RWPE1 (cell line): ENCODE results near the gene REM2.

Source experiments
- CTCF ChIA-PET: fragments of 350-600 bp; sonication (Branson Sonifier 250); formaldehyde crosslinking; extraction: SDS; loops from one replicate; lab custom pipeline; 2021; lab: Yijun Ruan, JAX
- POLR2A ChIA-PET: fragments of 400-600 bp; formaldehyde crosslinking; extraction: SDS; loops from one replicate; lab custom pipeline; 2020; ENCODE audit warnings: antibody characterized with exemption; ENCODE audit not compliant: low non-redundant PET; lab: Yijun Ruan, JAX
- DNase-seq: peaks from one replicate; pipeline ENCODE4 v3.0.0; 2012; ENCODE audit warnings: low spot score
- H3K27ac ChIP-seq: fragments of 450-650 bp; 2 replicates; pipeline ENCODE4 v1.5.1; 2017
- CTCF ChIP-seq: fragments of 450-650 bp; conservative IDR thresholded peaks from 2 replicates; pipeline ENCODE4 v1.5.1; 2017; ENCODE audit warnings: low read depth, mild to moderate bottlenecking

Gene REM2

DNA sequence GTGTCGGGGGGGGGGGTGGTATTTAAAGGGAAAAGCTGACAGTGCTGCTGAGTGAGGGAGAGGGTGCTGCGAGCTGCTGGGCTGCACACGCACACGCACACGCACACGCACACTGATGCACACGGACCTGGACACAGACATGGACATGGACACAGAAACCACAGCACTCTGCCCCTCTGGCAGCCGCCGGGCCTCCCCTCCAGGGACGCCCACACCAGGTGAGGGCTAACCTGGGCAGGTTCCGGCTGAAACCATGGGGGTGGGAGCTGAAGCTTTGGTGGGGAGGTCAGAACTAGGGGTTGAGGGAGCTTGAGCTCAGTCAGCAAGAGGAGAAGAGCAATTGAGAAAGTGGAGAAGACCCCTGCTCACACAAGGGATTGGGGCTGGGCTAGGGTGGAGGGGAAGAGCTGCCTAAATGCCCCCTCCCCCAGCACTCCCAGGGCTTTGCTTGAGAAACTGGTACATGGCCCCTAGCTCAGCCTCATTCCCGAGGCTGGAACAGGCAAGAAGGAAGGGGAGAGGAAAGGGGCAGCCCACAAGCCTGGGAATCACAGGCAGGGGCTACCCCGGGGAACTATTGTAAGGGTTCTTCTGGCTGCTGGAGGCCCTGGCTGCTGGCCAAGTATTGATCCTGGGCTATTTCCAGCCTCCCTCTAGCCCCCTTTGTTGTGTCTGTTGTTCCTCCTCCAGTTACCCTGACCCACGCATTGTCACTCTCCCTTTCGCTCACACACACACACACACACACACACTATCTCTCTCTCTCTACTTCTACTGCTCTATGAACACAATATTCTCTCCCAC is at the start of gene REM2:
REM2 (plus strand) TSS at position 50 of the 804 bp plus-strand sequence; CDS start at position 116, 66 bp downstream.
- DNase-seq, result no peak
- TF ChIP-seq CTCF, result no peak
- CTCF ChIA-PET, result interaction anchor here (6.4 kb wide), 1 partner anchor 11 kb away, joined by 40 read pairs; the partner anchor contains the start of gene LRP10
- peak within 1 kb of the TSS; percentile 45 for H3K27ac ChIP-seq
- POLR2A ChIA-PET, result no interaction called here

- POLR2A ChIA-PET, result no interaction called here
- no peak for TF ChIP-seq CTCF
Observed at GRCh38 chr14:22835505-22835904, 47.5 kb upstream of the REM2 start.

DNA sequence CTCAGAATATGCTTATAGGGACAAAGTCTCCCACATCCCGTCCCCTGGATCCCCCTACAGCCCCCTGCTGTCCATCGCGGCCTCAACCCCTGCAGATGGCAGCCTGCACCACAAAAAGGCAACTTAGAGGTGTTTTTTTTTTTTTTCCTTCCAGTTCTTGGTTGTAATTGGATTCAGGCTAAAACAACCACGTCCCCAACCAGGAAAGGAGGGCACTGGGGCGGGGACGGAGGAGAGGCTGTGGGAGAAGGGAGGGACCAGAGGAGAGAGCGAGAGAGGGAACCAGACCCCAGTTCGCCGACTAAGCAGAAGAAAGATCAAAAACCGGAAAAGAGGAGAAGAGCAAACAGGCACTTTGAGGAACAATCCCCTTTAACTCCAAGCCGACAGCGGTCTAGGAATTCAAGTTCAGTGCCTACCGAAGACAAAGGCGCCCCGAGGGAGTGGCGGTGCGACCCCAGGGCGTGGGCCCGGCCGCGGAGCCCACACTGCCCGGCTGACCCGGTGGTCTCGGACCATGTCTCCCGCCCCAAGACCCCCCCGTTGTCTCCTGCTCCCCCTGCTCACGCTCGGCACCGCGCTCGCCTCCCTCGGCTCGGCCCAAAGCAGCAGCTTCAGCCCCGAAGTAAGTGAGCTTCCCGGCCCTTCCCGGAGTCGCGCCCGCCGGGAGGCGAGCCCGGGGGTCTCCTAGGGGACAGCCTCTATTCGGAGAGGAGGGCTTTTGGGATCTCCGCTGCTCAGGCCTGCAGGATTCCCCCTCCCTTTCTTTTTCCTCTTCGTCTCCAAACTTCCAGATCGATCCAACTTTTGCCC is 46.5 kb upstream of the REM2 start, which contains the start of gene MMP14:
MMP14 (plus strand) TSS at position 285 of the 813 bp plus-strand sequence; CDS start at position 518, 233 bp downstream.
- ChIA-PET POLR2A (interaction anchor here (1.3 kb wide), 1 partner anchor 70 kb away, joined by 4 read pairs; the partner anchor contains the start of gene OXA1L), CTCF (interaction anchor here (0.6 to 2.9 kb wide), 10 partner anchors 8 to 534 kb away, joined by 3 to 18 read pairs (median 4); no protein-coding TSS in a partner anchor)
- DNase-seq, result peak; percentile 59
- TF ChIP-seq CTCF, result no peak; the same call in 1 of the 2 replicates
- H3K27ac ChIP-seq, result peak within 1 kb of the TSS; percentile 99

More at GRCh38 chr14:22835505-22835904, 47.5 kb upstream of the REM2 start:
- H3K27ac ChIP-seq, result peak overlapping the region; percentile 99; the same call in 1 of the 2 replicates
- CTCF ChIA-PET, result interaction anchor here (0.6 to 1.2 kb wide), 3 partner anchors 9 to 65 kb away, joined by 3 to 5 read pairs (median 5); no protein-coding TSS in a partner anchor
- DNase-seq, result no peak

- H3K27ac ChIP-seq, result peak overlapping the region; percentile 99
- DNase-seq, result no peak
- TF ChIP-seq CTCF, result no peak
- CTCF ChIA-PET, result interaction anchor here (0.6 to 2.9 kb wide), 7 partner anchors 13 to 349 kb away, joined by 3 to 18 read pairs (median 4); no protein-coding TSS in a partner anchor
- POLR2A ChIA-PET, result interaction anchor here (1.3 to 2.6 kb wide), 3 partner anchors 11 to 71 kb away, joined by 4 to 19 read pairs (median 9); partner anchors contain the start of gene OXA1L
Observed at GRCh38 chr14:22837114-22837749, 45.8 kb upstream of the REM2 start.

DNA sequence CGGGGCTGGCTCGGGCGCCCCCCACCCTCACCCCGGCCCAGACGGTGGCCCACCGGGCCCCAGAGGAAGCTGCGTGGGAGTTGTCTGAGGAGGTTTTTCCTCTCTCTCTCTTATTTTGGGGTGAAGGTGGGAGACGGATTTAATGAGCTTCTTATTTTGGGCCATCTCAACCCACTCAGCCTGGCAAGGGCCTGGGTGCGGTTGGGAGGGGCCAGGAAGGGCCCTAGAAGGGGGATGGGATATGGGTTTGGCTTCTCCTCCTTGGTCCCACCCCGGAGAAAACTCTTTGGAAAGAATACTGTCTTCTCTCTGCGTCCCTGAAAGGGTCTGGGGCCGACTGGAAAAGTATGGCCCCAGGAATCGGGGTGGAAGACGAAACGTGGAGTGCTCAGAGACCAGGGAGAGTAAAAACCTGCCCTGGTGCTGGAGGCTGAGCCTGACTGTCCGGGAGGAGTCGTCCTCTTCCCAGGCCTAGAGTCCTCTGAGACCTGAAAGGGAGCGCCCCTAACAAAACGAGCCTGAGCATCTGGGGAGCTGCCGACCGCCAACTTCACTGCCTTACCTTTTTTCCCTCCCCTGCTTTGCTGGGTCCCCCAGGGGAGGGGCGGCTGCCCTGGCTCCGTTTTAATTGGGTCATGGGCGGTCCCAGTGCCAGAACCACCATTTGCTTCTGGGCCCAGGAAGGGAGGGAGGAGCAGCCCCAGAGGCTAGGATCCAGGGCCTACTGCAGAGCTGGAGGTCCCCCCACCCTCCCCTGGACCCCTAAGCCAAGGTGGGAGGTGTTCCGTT is 45.1 kb upstream of the REM2 start:
- no peak for TF ChIP-seq CTCF
- CTCF ChIA-PET, result interaction anchor here (0.6 to 2.9 kb wide), 5 partner anchors 15 to 125 kb away, joined by 3 to 18 read pairs (median 8); no protein-coding TSS in a partner anchor
- DNase-seq, result peak; percentile 69
- H3K27ac ChIP-seq, result peak overlapping the region; percentile 99
- POLR2A ChIA-PET, result interaction anchor here (0.6 to 2.6 kb wide), 5 partner anchors 10 to 73 kb away, joined by 4 to 19 read pairs (median 6); partner anchors contain the start of gene OXA1L
